Parathyroid adenoma (tissue), 2 donors: ENCODE data around the gene ABCC5.

ENCODE experiments used
- H2AFZ ChIP-seq: fragments of 300-600 bp; sonication (generic); one replicate; pipeline ENCODE4 v1.7.0; 2017; ENCODE audit warnings: antibody characterized with exemption, mild to moderate bottlenecking
- H3K27ac ChIP-seq: fragments of 300-600 bp; sonication (generic); one replicate; pipeline ENCODE4 v1.7.0; 2017
- H3K27me3 ChIP-seq: fragments of 300-600 bp; sonication (generic); one replicate; pipeline ENCODE4 v1.7.0; 2017; ENCODE audit warnings: low read length; ENCODE audit not compliant: control insufficient read depth, insufficient read depth
- H3K36me3 ChIP-seq: fragments of 300-600 bp; sonication (generic); one replicate; pipeline ENCODE4 v1.7.0; 2017; ENCODE audit warnings: low read length; ENCODE audit not compliant: control insufficient read depth, insufficient read depth
- H3K4me1 ChIP-seq: fragments of 300-600 bp; sonication (generic); one replicate; pipeline ENCODE4 v1.7.0; 2017; ENCODE audit warnings: control low read depth
- H3K4me2 ChIP-seq: fragments of 300-600 bp; sonication (generic); one replicate; pipeline ENCODE4 v1.7.0; 2017; ENCODE audit warnings: low read length
- H3K4me3 ChIP-seq: fragments of 300-600 bp; sonication (generic); one replicate; pipeline ENCODE4 v1.7.0; 2017; ENCODE audit warnings: low read depth, low read length
- H3K79me2 ChIP-seq: fragments of 300-600 bp; sonication (generic); one replicate; pipeline ENCODE4 v1.7.0; 2017; ENCODE audit warnings: control low read depth
- H3K9ac ChIP-seq: fragments of 300-600 bp; sonication (generic); one replicate; pipeline ENCODE4 v1.7.0; 2017; ENCODE audit warnings: mild to moderate bottlenecking
- H3K9me3 ChIP-seq: fragments of 300-600 bp; sonication (generic); one replicate; pipeline ENCODE4 v1.7.0; 2017; ENCODE audit warnings: low read length; ENCODE audit not compliant: control insufficient read depth
- CTCF ChIP-seq: fragments of 300-600 bp; sonication (generic); IDR thresholded peaks from one replicate; pipeline ENCODE4 v1.7.0; 2017; ENCODE audit warnings: antibody characterized with exemption, mild to moderate bottlenecking
- donor health status: primary hyperparathyroidism.

ABCC5 gene

GRCh38 chr3:183988216-183988790, 29.4 kb downstream of the ABCC5 start:
- no peak for TF ChIP-seq CTCF
- H3K4me2 ChIP-seq = no peak overlapping the region
- H3K27ac ChIP-seq = no peak overlapping the region
- no peak overlapping the region for H3K4me3 ChIP-seq
- H3K79me2 ChIP-seq = peaks cover 8% of the 10 kb centered on the region
- no peak overlapping the region for H2AFZ ChIP-seq
- H3K27me3 ChIP-seq = no peaks in the 10 kb centered on the region
- no peaks in the 10 kb centered on the region for H3K9me3 ChIP-seq
- H3K4me1 ChIP-seq = no peaks in the 10 kb centered on the region
- no peak overlapping the region for H3K9ac ChIP-seq
- H3K36me3 ChIP-seq = no peaks in the 10 kb centered on the region

DNA sequence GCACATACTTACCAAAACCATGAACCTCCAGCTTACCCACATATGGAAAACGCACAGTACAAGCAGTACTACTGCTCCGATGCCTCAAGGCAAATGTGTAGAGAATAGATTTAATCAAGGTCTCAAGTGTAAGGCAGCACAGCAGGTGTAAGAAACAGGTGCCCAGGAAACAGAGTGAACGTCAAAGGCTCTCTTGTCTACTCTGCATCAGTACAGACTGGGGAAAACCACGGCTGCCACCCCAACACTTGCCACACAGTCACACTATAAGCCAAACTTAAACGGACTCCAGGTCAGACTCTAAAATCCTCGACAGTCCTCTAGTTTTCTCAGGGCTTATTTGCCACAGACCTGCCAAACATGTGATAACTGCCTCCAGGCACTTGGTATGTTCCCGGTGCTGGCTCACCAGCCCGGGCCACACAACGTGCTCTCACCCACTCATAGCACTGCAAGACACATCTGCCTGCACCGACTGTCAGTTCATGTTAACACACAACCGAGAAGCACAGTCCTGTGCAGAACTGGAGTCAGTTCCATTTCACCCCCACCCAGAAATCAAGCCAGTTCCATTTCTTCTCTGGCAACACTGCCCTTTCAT, 30.6 kb downstream of the ABCC5 start:
- no peak overlapping the region for H3K4me2 ChIP-seq
- peaks cover 8% of the 10 kb centered on the region for H3K79me2 ChIP-seq
- H3K9ac ChIP-seq = no peak overlapping the region
- H3K4me3 ChIP-seq = no peak overlapping the region
- H3K27me3 ChIP-seq = no peaks in the 10 kb centered on the region
- no peaks in the 10 kb centered on the region for H3K36me3 ChIP-seq
- no peak overlapping the region for H2AFZ ChIP-seq
- H3K4me1 ChIP-seq = no peaks in the 10 kb centered on the region
- H3K27ac ChIP-seq = no peak overlapping the region
- no peak for TF ChIP-seq CTCF
- H3K9me3 ChIP-seq = no peaks in the 10 kb centered on the region

DNA sequence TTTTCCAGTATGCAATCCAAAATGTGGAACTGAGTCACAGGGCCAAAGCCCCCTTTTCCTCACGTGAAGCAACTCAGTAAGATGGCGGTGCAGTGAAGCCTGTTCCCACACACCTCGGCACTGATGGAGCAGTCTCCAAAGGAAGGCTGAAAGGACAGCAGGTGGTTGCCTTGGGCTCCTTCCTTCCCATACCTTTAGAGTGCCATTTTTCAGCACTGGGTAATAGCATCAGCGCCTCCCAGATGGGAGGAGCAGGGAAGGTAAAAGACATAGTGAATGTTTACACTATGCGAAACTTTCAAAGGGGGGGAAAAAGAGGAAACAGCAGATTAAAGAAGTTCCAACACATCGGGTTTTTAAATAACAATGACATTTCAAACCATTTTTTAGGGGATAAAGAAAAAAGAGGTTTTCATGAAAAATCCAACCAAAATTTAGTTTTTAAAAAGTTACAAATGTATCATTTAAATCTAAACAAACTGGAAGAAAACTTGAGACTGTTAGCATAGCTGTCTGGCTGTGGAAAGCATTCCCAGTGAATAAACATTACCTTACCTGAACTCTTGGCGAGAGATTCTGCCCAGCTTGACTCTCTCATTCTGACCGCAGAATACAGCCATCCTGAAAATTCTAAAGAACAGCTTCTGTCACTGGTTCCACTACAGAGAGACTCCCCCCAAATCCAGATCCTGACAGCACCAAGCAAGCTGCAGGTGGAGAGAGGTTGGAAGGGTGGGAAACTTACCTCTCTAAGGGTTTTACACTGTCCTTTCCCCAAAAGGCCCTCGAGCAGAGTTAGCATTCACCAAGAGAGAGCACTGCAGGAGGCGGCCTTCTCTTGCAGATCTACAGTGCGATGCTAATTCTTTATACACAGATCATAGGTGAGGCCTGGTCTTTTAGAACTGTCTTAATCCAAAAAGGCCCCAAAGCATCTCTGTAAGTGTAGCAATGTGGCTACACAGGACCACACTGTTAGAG, 32.6 kb downstream of the ABCC5 start:
- Histone ChIP-seq H2AFZ (no peak overlapping the region), H3K4me1 (no peaks in the 10 kb centered on the region), H3K79me2 (peaks cover 5% of the 10 kb centered on the region), H3K4me2 (no peak overlapping the region), H3K9ac (no peak overlapping the region), H3K27me3 (no peaks in the 10 kb centered on the region), H3K4me3 (no peak overlapping the region), H3K27ac (no peak overlapping the region), H3K9me3 (no peaks in the 10 kb centered on the region), H3K36me3 (no peaks in the 10 kb centered on the region)
- no peak for TF ChIP-seq CTCF

DNA sequence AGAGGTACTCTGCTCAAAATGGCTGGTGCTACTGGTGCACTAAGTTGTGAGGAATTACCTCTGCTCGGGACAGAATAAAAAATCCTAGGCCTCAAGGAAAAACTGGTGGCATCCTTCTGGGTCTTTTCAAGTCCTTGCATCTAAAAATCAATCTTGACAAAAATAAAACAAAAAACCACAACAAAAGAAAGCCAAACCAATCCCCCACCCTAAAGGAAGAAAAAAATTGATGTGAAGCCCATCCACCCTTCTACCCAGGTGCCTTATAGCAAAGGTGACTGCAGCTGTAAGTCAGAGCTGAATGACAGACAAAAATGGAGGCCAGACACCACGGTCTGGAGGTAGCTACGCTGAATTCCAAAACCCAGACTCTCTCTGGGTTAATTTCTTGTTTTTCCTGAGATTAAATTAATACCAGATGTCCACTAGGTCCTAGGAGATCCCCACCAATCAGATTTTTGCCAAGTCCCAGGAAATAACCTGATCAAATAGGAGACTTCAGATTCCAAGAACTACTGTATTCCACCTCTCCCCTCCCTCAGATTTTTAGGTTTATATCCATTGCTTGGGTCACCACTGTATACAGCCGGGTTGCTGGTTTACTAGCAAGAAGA, 33.5 kb downstream of the ABCC5 start:
- Histone ChIP-seq H3K27me3 (no peaks in the 10 kb centered on the region), H3K9ac (no peak overlapping the region), H3K27ac (no peak overlapping the region), H3K4me2 (no peak overlapping the region), H3K4me1 (no peaks in the 10 kb centered on the region), H3K36me3 (no peaks in the 10 kb centered on the region), H3K79me2 (peaks cover 5% of the 10 kb centered on the region), H2AFZ (no peak overlapping the region), H3K4me3 (no peak overlapping the region), H3K9me3 (no peaks in the 10 kb centered on the region)
- TF ChIP-seq CTCF = no peak
